ENCODE data around the gene TMPRSS4. TPM values are rescaled to one million over a fixed set of nuclear protein-coding genes. Genes with fewer than 3 reads are reported as not detected.

The TMPRSS4 gene
- total and polyA plus RNA-seq, 2 of the 13 experiments (the other 11 are each of a cell fraction or from before 2014, with no cell fraction given), result 0.32 TPM; not detected in 1

GRCh38 chr11:118106789-118107335, 30.0 kb downstream of the TMPRSS4 start:
- Histone ChIP-seq H3K36me3 (replicated peaks in 1 of 2; ENCODE audit: control insufficient read depth in 1 of 2, insufficient read depth in 2 of 2, low read length in 2 of 2) (no peaks in the 10 kb centered on the region), H3K27me3 (ENCODE audit: control insufficient read depth in 1 of 2, insufficient read depth in 2 of 2, low read length in 2 of 2) (peaks cover 5 to 31% of the 10 kb centered on the region in 2 experiments), H3K4me2 (ENCODE audit: low read depth, low read length) (no peak overlapping the region), H3K27ac (ENCODE audit: extremely low read length, insufficient read depth, low read length) (no peak overlapping the region), H3K79me2 (ENCODE audit: insufficient read depth, low read length) (no peaks in the 10 kb centered on the region), H4K20me1 (ENCODE audit: insufficient read depth, low read length) (no peaks in the 10 kb centered on the region), H3K9me3 (ENCODE audit: low read length) (no peaks in the 10 kb centered on the region), H2AFZ (ENCODE audit: low read length) (no peak overlapping the region), H3K4me1 (ENCODE audit: insufficient read depth, low read length) (peaks cover 10% of the 10 kb centered on the region), H3K9ac (ENCODE audit: insufficient read depth, low read depth, low read length) (no peak overlapping the region), H3K4me3 (replicated peaks in 1 of 3; ENCODE audit: insufficient read depth in 1 of 3, low read depth in 2 of 3, low read length in 3 of 3) (no peak overlapping the region)
- DNase-seq (ENCODE audit: low spot score) (no peak), ATAC-seq (no peak), FAIRE-seq (no peak)
- no TSS peak for BruUV-seq (replicated peaks)
- POLR2A ChIA-PET, result no interaction called here
- 35% methylated on average over 2 of the region's 2 CpGs for WGBS (ENCODE audit: low lambda C conversion rate)
- CTCF ChIA-PET (ENCODE audit: low intra/inter-chr PET ratio, low total read pairs), result no interaction called here
- no peak for TF ChIP-seq KIAA2018 (CRISPR knock-in tag; IDR thresholded peaks at IDR 0.05; ENCODE audit: borderline replicate concordance)
- TF ChIP-seq YEATS2 (CRISPR knock-in tag; IDR thresholded peaks at IDR 0.05; ENCODE audit: borderline replicate concordance), result no peak
- no peak for TF ChIP-seq ZNF616 (CRISPR knock-in tag; IDR thresholded peaks at IDR 0.05; ENCODE audit: low read depth)
- no peak for TF ChIP-seq POLR2AphosphoS2 (IDR thresholded peaks at IDR 0.05; ENCODE audit: low read depth, low read length)
- TF ChIP-seq ZFP82 (CRISPR knock-in tag; IDR thresholded peaks at IDR 0.05; ENCODE audit: borderline replicate concordance), result no peak
- no peak for TF ChIP-seq FOSL1 (CRISPR knock-in tag; IDR thresholded peaks at IDR 0.05; ENCODE audit: borderline replicate concordance)
- TF ChIP-seq GABPA (IDR thresholded peaks at IDR 0.05; ENCODE audit: low read depth, low read length), result no peak
- no peak for TF ChIP-seq GABPA (CRISPR knock-in tag; IDR thresholded peaks at IDR 0.05; ENCODE audit: low read depth)
- no peak for TF ChIP-seq ZNF468 (CRISPR knock-in tag; IDR thresholded peaks at IDR 0.05)
- TF ChIP-seq E2F2 (CRISPR knock-in tag; IDR thresholded peaks at IDR 0.05; ENCODE audit: borderline replicate concordance), result no peak
- TF ChIP-seq, protein P1, sequence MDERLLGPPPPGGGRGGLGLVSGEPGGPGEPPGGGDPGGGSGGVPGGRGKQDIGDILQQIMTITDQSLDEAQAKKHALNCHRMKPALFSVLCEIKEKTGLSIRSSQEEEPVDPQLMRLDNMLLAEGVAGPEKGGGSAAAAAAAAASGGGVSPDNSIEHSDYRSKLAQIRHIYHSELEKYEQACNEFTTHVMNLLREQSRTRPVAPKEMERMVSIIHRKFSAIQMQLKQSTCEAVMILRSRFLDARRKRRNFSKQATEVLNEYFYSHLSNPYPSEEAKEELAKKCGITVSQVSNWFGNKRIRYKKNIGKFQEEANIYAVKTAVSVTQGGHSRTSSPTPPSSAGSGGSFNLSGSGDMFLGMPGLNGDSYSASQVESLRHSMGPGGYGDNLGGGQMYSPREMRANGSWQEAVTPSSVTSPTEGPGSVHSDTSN (CRISPR knock-in tag; IDR thresholded peaks at IDR 0.05), result no peak
- in situ Hi-C loops (cut with HindIII; ENCODE audit: extremely low pct_ligation_motif_present, low pct_unique_long_range_greater_than_20kb), result no loop called here
- intact Hi-C loops (cut with micrococcal nuclease; ENCODE audit: unreplicated experiment), result no loop called here

Data from HepG2 (cell line).